AG04450 (cell line): ENCODE results near the gene PLEKHF1. TPM values are rescaled to one million over a fixed set of nuclear protein-coding genes. Genes with fewer than 3 reads are reported as not detected.
"Not testable (repeated sequence)": the region's sequence is repeated elsewhere in the genome, so short reads cannot be mapped to it uniquely, and the experiment has no call there.

Experiments used
- CTCF ChIA-PET: fragments of 300-600, 350-600 bp; formaldehyde crosslinking; extraction: SDS; loops from one replicate; lab custom pipeline; 2022; ENCODE audit warnings: antibody characterized with exemption, inconsistent platforms; lab: Charles Lee
- POLR2A ChIA-PET: fragments of 350-600 bp; formaldehyde crosslinking; extraction: SDS; loops from one replicate; lab custom pipeline; 2021; ENCODE audit warnings: antibody characterized with exemption, inconsistent platforms; lab: Yijun Ruan, JAX
- DNase-seq: peaks from one replicate; pipeline ENCODE4 v3.0.0-alpha.2; 2011; ENCODE audit warnings: low read depth, low spot score
- H3K27ac ChIP-seq: one replicate; pipeline ENCODE4 v1.5.1; 2012; ENCODE audit warnings: low read depth, low read length, control low read depth
- H3K27me3 ChIP-seq: one replicate; pipeline ENCODE4 v1.6.0; 2012; ENCODE audit warnings: low read length; ENCODE audit not compliant: control insufficient read depth, insufficient read depth
- H3K4me3 ChIP-seq: 2 replicates; pipeline ENCODE4 v1.5.1; 2011; ENCODE audit warnings: mild to moderate bottlenecking, low read depth, low read length, control low read depth
- H3K9me3 ChIP-seq: 2 replicates; pipeline ENCODE4 v1.5.1; 2012; ENCODE audit warnings: low read length; ENCODE audit not compliant: control insufficient read depth, insufficient read depth
- CTCF ChIP-seq: IDR thresholded peaks from 2 replicates; pipeline ENCODE4 v1.5.1; 2011; ENCODE audit warnings: low read depth, low read length, control low read depth, inconsistent platforms
- polyA plus RNA-seq: library from polyadenylated mRNA; depleted of rRNA; stranded (reverse); fragments of >200 nt; gene quantifications from 2 replicates; pipeline ENCODE4 v1.2.3, GENCODE V29; 2011

The PLEKHF1 gene
- polyA plus RNA-seq, 1 experiment = 5.4 TPM

DNA sequence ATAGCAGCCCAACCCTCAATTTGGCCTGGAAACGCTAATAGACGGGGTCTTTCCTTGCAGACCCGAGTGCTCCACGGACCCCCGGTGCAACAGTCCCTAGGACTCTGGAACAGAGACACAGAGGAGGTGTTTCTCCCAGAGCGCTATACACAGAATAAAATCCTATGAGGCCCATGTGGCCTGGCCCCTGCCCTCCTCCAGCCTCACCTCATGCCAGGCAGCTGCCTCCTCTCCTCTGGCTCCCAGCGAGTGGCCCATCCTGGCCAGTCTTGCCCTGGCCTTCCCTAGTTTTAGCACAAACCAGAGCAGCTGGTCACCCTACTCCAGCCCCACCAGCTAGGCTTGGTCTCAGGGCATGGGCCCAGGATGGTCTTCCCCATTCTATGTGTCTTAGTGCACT, 38.9 kb upstream of the PLEKHF1 start:
- no peak overlapping the region for H3K4me3 ChIP-seq
- DNase-seq = no peak
- ChIA-PET CTCF (interaction anchor here (3.0 to 3.7 kb wide), 2 partner anchors 90 kb away, joined by 15 to 20 read pairs; no protein-coding TSS in a partner anchor), POLR2A (interaction anchor here (1.4 kb wide), 1 partner anchor 20 kb away, joined by 3 read pairs; the partner anchor contains the start of gene POP4)
- peaks cover 1% of the 10 kb centered on the region for H3K27me3 ChIP-seq
- no peak overlapping the region for H3K27ac ChIP-seq
- no peaks in the 10 kb centered on the region; the same call in 1 of the 2 replicates for H3K9me3 ChIP-seq
- TF ChIP-seq CTCF = no peak

DNA sequence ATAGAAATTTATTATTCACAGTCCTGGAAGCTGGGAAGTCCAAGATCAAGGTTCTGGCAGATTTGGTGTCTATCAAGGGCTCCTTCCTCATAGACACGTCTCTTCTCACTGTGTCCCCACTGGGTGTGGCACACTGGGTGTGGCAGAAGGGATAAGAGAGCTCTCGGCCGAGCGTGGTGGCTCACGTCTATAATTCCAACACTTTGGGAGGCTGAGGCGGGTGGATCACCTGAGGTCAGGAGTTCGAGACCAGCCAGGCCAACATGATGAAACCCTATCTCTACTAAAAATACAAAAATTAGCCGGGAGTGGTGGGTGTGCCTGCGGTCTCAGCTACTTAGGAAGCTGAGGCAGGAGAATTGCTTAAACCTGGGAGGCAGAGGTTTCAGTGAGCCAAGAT, 38.4 kb upstream of the PLEKHF1 start:
- H3K9me3 ChIP-seq, DNase-seq, H3K27ac ChIP-seq, H3K4me3 ChIP-seq, H3K27me3 ChIP-seq: not testable (repeated sequence)
- ChIA-PET POLR2A (interaction anchor here (1.4 kb wide), 1 partner anchor 21 kb away, joined by 3 read pairs; the partner anchor contains the start of gene POP4), CTCF (interaction anchor here (1.6 to 3.0 kb wide), 3 partner anchors 17 to 90 kb away, joined by 5 to 15 read pairs (median 8); no protein-coding TSS in a partner anchor)

GRCh38 chr19:29628661-29629385, 36.4 kb upstream of the PLEKHF1 start:
- Histone ChIP-seq H3K9me3 (no peaks in the 10 kb centered on the region), H3K27me3 (peaks cover 4% of the 10 kb centered on the region), H3K4me3 (no peak overlapping the region), H3K27ac (no peak overlapping the region)
- DNase-seq = no peak
- no peak for TF ChIP-seq CTCF
- CTCF ChIA-PET = interaction anchor here (3.0 kb wide), 1 partner anchor 88 kb away, joined by 15 read pairs; no protein-coding TSS in a partner anchor
- POLR2A ChIA-PET = interaction anchor here (0.7 kb wide), 1 partner anchor 10 kb away, joined by 4 read pairs; no protein-coding TSS in a partner anchor

GRCh38 chr19:29629836-29630534, 35.3 kb upstream of the PLEKHF1 start:
- no peak for DNase-seq
- TF ChIP-seq CTCF = no peak
- POLR2A ChIA-PET = interaction anchor here (0.7 kb wide), 1 partner anchor 11 kb away, joined by 4 read pairs; no protein-coding TSS in a partner anchor
- CTCF ChIA-PET = no interaction called here
- H3K27me3 ChIP-seq = peaks cover 4% of the 10 kb centered on the region
- H3K27ac ChIP-seq = no peak overlapping the region
- H3K4me3 ChIP-seq = no peak overlapping the region
- no peaks in the 10 kb centered on the region for H3K9me3 ChIP-seq

GRCh38 chr19:29630655-29631054, 34.6 kb upstream of the PLEKHF1 start:
- H3K4me3 ChIP-seq = no peak overlapping the region
- no peak for DNase-seq

More at GRCh38 chr19:29630655-29631054, 34.6 kb upstream of the PLEKHF1 start:
- H3K9me3 ChIP-seq = no peaks in the 10 kb centered on the region
- H3K27ac ChIP-seq = no peak overlapping the region
- POLR2A ChIA-PET = no interaction called here
- H3K27me3 ChIP-seq = peaks cover 4% of the 10 kb centered on the region
- CTCF ChIA-PET = no interaction called here
- TF ChIP-seq CTCF = no peak
